Ecto neural progenitor cell (in vitro differentiated cells): ENCODE data around the gene FAT2.
A peak's percentile ranks its signal among the peaks of the same experiment; 100 is the strongest.
"Not testable (repeated sequence)": the region's sequence is repeated elsewhere in the genome, so short reads cannot be mapped to it uniquely, and the experiment has no call there.

ENCODE experiments used
- DNase-seq: peaks from one replicate; pipeline ENCODE4 v3.0.0-alpha.2; 2018; ENCODE audit warnings: low spot score

Gene FAT2

DNA sequence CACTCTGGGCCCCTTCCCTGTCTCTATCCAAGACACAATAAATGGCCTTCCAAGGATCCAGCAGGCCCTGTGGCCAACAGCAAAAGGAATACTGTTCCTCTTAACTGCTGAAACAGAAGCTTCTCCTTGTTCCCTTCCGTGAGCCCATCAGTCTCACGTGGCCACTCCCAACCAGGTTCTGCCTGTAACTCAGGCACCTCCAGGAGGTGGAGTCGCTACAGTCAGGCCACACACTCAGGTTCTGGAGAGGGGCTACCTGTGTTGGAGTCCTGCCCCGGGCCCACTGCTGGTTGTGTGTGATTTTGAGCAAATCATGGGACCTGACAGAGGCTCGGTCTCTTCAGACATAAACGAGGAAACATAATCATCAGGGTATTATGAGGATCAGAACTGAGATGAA is 10.3 kb downstream of the FAT2 start:
- DNase-seq, result no peak

DNA sequence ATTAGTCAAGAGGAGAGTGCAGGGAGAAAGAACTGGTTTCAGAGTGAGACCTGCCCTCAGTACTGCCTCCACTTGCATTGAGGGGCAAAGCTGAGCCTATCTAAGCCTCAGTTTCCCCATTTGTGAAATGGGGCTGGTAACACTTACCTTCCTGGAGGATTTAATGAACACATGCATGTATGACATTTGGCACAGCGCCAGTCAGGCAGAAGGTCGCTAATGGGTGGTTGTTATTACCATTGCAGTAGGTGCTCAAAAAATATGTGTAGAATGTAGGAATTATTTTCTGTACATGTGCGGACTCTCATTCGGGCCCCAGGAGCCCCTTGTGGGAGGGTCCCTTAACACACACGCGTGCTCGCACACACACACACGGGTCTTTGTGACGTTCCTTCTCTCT is 10.9 kb downstream of the FAT2 start:
- DNase-seq, result no peak

DNA sequence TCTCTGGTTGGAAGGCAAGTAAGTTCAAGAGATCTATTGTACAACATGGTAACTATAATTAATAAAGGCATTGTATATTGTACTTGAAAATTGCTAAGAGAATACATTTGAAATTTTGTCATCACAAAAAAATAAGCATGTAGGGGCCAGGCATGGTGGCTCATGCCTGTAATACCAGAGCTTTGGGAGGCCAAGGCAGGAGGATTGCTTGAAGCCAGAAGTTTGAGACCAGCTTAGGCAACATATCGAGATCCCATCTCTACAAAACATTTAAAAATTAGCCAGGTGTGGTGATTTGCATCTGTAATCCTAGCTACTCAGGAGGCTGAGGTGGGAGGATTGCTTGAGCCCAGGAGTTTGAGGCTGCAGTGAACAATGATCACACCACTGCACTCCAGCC is 12.0 kb downstream of the FAT2 start:
- DNase-seq, result not testable (repeated sequence)

DNA sequence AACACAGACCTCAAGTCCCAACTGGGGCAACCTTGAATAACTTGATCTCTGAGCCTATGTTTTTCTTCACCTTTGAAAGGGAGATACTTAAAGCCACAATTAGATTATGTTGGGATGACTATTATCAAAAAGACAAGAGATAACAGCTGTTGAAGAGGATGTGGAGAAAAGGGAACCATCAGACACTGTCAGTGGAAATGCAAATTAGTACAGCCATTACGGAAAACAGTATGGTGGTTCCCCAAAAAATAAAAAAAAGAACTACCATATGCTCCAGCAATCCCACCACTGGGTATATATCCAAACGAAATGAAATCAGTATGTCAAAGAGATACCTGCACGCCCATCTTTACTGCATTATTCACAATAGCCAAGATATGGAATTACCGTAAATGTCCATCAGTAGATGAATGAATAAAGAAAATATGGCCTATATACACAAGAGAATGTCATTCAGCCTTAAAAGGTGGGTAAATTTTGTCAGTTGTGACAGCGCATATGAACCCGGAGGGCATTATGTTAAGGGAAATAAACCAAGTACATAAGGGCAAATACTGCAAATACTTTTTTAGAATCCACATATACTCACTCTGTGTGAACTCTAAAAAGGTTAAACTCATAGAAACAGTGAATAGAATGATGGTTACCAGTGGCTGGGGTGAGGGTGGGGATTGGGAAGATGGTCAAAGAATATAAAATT is 12.7 kb downstream of the FAT2 start:
- no peak for DNase-seq

DNA sequence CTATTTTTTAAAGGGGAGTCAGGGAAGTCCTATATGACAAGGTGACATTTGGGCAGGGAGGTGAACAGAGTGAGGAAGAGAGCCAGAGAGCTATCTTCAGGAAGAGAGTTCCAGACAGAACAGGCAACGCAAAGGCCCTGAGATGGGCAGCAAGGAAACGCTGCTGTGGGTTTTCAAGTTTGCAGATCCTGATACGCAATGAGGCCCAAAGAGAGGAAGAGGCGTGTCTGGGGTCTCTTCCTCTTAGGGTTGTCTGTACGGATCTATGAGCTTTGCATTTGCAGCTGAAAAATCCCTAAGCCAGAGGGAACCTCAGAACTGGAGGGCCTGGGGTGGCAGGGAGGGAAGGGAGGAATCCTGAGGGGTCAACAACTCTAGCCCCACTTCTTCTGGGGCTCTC is 13.6 kb downstream of the FAT2 start:
- no peak for DNase-seq

DNA sequence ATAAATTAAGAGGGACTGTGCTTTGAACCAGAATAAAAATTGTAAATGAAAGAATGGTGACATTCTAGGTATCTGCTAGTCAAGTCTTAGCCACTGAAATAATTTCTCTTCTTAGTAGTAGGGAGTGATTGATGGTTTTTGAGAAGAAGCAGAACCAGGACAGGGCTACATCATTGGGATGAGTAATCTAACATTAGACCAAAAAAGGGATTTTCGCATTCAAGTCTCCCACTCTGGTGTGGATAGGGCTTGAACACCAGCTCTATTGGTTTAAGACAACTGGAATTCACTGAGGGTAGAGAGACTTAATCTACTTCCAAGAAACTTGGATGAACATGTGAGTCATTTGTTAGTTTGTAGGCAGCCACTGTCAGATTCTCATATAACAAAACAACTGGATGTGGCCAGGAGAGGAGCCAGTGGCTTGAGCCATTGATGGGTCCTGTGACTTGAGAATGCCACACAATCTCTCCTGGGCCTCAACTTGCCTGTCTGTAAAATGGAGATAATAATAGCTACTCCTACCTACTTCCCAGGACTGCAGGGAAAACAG is 16.6 kb downstream of the FAT2 start:
- DNase-seq, result no peak

DNA sequence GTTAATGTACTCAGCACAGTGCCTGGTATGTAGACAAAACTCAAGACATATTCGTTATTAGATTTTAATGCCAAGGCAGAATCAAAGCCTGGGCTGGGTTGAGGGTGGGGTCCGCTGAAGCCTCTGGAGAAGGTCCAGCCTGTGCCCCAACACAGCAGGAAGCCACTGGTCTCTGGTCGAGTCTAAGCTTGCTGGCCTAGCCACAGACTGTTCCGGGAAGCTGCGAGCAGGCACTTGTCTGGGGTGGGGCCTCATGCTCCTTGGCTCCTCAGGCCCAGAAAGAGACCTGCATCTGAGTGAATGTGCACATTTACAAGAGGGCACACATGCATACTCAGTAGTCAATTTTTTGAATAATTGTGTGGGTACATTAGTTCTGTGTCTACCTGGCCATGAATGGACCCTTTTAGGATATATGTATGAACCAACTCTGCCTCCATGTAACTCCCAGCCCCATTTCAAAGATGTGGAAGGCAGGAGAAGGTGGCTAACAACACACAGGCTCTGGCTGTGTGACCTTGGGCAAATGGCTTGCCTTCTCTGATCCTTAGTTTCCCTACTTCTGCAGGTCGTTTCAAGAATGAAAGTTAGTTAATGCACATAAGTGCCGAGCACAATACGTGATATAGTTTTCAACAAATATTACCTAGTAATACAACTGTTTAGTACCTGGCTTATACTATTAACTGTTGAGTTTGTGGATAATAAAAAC is 18.3 kb downstream of the FAT2 start:
- peak; percentile 34 for DNase-seq

DNA sequence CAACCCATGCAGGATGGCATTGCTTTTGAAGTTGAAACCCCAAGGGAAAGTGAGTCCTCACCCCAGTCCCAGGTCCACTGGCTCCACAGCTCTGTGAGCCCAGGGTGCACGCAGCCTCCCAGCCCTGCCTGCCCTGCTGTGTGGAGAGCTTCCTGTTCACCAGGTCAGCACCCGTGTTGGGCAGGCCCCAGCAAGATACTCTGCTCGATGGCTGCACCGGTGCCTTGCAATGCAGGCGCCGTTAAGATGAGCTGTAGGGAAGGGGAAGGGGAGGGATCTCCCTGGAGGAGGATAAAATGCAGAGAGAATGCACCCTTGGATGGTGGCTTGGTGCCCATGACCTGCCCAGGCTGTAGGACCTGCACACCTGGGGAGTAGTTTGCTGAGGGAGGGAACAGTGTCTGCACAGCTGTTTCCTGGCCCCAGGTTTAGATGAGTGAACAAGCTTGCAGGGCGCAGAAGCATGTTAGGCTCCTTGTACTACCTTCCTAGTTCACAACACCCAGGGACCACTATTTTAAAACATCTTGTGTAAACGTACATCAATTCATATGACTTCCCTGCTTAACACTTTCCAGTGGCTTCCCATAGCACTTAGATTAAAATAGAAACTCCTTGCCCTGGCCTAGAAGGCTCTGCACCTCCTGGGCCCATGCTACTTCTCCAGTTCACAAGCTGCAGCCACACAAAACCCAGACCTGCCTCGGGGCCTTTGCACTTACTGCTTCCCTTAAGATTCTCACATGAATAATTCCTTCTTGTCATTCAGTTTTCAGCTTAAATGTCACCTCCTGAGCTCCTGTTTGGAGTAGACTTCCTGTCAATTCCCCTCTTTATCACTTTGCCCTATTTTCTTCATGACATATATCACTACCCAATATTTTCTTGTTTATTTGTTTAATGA is 19.6 kb downstream of the FAT2 start:
- peak; percentile 34 for DNase-seq

DNA sequence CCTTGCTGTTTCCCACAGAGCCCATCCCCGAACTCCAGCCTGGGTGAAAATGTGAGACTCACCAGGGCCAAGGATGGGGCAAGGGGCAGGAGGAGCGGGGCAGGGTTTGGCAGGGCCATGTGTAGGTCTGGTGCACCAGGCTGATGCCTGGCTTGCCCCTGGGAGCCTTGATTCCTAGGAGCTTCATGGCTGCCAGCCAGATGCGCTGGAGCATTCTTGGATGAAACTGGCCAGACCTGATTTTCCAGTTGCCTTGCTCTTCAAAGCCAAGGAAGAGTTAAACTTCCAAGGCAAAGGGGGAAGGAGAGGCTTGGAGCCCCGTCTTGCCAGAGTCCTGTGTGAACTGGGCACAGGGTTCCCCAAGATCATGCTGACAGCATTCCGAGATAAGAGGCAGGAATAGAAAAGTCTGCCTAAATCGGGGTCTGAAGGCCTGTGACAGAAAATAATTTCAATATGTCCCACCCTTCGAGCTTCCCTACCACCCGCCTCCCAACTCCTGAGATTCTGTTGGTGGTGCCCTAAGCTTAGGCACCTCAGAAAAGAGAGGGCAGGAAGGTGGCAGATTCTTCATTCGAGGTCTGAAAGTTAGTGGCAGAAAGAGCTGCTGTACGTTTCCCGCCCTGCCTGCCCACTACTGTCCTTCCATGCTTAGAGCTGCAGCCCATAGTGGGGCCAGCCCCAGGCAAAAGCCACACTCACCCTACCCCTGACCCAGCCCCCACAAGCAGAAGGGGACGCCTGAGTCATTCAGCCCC is 20.4 kb downstream of the FAT2 start:
- DNase-seq, result no peak

DNA sequence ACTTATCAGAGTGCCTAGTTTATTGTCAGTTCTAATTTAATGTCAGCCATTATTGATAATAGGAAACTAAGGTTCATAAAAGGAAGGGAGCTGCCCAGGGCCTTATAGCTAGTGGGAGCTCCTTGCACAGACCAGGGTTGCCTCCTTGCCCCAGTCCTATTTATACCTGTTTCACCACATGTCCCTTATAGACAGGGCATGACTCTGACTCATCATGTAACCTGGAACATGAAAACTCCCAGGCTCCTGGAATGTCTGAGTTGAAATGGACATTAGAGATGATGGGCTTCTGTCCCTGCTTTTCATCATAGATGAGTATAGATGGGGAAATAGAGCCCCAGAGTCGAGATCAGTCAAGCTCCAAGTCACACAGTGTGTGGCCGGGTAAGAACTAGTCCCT is 21.1 kb downstream of the FAT2 start:
- no peak for DNase-seq

DNA sequence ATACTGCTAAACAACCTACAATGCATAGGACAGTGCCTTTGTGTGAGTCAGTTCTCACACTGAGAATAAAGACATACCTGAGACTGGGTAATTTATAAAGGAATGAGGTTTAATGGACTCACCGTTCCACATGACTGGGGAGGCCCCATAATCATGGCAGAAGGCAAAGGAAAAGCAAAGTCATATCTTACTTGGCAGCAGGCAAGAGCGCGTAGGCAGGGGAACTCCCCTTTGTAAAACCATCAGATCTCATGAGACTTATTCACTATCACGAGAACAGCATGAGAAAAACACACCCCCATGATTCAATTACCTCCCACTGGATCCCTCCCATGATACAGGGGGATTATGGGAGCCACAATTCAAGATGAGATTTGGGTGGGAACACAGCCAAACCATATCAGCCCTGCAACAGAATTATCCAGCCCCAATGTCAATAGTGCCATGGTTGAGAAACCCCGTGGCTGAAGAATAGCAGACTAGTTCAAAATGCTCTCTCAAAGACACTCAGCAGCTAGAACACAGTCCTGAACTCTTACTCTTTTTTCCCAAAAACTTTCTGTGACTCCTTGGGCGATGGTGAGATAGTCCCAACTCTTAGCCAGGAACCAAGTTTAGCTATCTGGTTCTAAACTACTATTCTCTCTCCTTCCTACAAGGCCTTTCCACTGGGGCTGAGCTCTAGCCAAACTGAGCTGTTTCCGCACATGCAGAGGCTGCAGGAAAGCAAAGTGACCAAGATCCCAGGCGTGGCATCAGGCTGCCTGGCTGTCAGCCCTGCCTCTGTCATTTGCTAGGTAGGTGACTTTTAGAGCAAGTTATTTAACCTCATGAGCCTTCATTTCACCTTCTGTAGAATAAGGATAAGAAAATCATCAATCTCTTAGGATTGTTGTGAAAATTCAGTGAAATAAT is 21.7 kb downstream of the FAT2 start:
- DNase-seq, result no peak

DNA sequence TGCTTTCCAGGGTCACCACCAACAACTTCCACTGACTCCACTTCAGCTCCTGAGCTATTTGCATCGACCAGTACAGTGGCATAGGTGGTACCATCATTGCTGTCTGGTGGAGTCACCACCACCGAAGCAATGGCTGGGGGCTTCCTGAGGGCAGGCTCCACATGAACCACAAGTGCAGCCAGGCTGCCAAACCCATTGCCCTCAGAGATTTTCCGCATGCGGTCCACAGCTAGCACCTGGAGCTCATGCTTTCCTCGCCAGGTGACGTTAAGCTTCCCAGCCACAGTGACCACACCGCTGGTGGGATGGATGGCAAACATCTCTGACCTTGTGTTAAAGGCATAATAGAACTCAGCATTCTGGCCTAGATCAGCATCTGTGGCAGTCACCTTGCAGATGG is 23.1 kb downstream of the FAT2 start:
- no peak for DNase-seq

DNA sequence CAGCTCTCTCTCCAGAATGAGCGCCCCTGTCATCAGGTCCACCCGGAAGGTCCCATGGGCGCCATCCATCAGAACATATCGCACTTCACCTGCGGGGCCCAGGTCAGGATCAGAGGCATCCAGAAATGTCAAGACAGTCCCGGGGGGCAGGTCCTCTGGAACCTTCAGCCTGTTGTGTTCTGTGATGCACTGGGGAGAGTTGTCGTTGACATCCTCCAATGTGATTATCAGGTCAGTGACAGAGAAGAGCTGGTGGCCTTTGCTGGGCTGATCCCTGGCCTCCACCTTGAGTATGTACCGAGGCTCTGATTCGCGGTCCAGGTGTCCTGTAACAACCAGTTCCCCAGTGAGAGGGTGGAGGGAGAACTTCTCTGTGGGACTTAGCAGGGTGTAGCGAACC is 25.2 kb downstream of the FAT2 start:
- no peak for DNase-seq

DNA sequence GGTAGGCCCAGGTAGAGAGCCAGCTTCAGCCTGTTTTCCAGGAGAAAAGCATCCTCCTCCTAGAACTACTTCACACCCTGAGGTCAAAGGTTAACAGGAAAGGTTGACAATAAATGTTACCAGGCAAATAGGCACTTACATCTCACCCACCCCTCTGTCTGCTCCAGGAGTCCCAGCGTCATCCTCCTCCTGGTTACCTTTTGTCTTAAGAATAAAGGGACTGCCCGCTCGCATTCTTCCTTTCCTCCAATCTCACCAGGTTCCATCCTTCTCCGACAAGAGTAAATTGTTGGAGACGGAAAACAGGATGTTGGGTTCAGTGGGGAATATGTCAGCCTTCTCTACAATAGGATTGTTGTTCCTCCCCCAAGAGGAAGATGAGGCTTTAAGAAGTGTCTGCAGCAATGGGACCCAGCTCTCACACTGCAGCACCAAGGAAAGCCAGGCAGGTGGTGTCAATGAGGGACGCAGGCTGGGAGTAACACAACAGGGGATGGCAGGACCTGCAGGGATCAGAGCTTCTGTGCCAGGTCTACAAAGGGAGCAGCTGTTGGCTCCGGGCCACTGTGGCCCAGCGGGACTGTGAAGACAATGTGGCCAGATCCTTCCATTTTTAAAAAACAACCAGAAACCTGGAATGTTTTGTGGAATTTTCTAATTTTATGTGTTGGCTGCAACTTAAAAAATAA is 29.0 kb downstream of the FAT2 start:
- no peak for DNase-seq

DNA sequence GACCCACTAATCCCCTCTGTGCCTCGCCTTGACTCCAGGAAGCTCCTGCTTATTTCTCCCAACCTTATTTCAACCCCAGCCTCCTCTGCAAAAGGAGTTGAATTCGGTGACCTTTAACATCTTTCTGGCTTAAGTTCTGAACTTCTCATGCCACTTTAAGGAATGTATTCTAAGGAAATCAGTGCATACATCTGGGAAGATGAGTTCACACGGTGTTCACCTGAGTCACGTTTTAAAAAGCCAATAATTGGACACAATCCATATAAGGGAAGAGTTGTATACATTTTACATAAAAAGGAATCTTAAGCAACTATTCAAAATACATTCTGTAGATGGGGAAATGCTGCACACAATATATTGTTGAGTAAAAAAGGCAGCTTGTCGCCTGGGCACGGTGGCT is 33.2 kb downstream of the FAT2 start:
- DNase-seq, result no peak

DNA sequence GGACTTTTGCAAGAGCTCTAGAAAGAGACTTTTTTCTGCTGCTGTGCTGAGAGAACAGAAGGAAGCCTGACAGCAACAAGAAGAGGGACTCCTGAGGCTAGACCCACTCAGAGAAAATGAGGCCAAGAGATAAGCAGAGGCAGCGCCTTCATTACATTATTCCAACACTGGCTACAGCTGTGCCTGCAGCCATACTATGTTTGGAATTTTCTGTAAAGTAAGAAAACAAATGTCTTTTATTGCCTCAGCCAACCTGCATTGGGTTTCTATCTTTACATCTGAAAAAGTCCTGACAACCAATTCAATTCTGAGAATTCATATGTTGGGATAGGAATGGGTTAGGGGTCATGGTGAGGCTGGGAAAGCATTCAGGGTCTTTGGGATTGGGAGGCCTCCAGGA is 33.7 kb downstream of the FAT2 start:
- DNase-seq, result no peak

DNA sequence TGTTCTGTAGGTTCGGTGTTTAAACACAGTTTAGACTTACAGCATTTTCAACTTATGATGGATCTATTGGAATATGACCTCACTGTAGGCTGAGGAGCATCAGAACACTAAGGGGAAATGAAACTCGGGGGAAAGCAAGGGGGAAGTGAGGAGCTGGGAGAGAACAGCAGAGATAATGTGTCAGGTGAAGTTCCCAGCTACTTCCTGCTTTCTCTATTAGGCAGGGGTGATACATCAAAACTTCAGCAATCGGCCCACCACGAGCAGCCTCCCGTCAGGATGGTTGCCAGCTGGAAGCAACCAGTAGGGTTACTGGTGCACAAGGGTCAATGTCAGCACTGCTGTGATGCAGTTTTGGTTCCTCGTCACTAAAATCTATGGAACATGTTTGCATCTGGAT is 34.3 kb downstream of the FAT2 start:
- DNase-seq, result no peak

DNA sequence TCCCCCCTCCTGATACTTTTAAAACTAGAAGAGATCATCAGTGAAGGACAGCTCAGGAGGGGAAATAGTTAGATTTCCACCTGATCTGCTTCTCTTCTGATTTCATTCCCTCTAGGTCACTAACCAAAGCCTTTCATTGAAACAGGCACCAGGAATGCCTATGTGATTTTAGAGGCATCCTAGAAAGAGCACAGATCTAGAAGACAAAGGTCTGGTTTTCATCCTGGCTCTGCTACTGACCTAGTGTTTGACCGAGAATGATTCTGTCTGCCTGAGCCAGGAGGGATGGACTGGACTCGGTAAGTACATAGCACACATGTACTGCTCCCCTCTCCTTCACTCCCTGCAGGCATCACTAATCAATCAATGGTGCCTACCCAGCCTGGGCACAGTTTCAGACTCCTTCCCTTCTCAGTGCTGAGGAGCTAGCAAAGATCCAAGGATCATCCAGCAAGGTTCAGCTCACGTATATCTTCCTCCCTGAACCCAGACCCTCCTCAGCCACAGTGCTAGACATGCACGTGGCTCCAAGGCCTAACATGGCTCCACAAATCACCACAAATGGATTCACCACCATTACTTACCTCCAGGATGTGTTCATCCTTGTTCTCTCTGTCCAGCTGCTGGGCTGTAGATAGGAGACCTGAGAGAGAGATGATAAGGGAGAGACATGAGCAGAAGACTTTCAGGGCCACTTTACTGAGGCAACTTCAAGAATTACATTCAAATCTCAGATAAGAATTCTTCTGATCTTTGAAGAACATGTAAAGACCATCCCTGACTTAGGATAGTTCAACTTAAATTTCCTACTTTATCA is 35.2 kb downstream of the FAT2 start:
- DNase-seq, result no peak

DNA sequence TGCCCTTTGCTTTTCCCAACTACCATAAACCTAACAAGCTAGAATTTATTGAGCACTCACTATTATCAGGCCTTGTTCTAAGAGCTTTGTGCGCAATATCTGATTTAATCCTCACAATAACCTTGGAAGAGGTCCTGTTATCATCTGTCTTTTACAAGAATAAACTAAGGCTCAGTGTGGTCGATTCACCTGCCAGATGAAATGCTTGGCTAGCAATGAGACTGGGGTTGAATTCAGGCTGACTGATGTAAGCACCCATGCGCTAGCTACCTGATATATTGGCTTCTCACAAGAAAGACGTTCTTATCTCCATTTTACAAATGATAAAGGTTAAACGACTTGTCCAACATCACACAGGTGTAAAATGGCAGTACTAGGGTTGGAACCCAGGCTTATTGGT is 37.4 kb downstream of the FAT2 start:
- DNase-seq, result no peak
